Hematopoietic multipotent progenitor cell treated with erythropoietin and hydrocortisone succinate and interleukin-3 and kit ligand, for 6 days (in vitro differentiated cells): Measurements from ENCODE around the gene GBP2.
A peak's percentile ranks its signal among the peaks of the same experiment; 100 is the strongest.

Experiments used
- DNase-seq: peaks from one replicate; pipeline ENCODE4 v3.0.0-alpha.2; 2015

Gene GBP2

GRCh38 chr1:89064632-89065031 is 61.3 kb downstream of the GBP2 start:
- peak; percentile 8 for DNase-seq

GRCh38 chr1:89063094-89063493 is 62.8 kb downstream of the GBP2 start:
- no peak for DNase-seq

GRCh38 chr1:89060091-89060490 is 65.8 kb downstream of the GBP2 start:
- DNase-seq = no peak
